Mononuclear cell (primary cell): ENCODE data around the gene MGME1. TPM values are rescaled to one million over a fixed set of nuclear protein-coding genes. Genes with fewer than 3 reads are reported as not detected.
"Not testable (repeated sequence)": the region's sequence is repeated elsewhere in the genome, so short reads cannot be mapped to it uniquely, and the experiment has no call there.

ENCODE experiments used
- H3K27me3 ChIP-seq: 2 replicates; pipeline ENCODE4 v1.6.0; 2011; ENCODE audit warnings: low read length, control low read depth; ENCODE audit not compliant: insufficient read depth
- H3K4me1 ChIP-seq: 2 replicates; pipeline ENCODE4 v1.5.1; 2011; ENCODE audit warnings: mild to moderate bottlenecking, low read length, control low read depth; ENCODE audit not compliant: insufficient read depth
- H3K4me3 ChIP-seq: 2 replicates; pipeline ENCODE4 v1.5.1; 2011; ENCODE audit warnings: mild to moderate bottlenecking, low read length, moderate library complexity
- H3K9me3 ChIP-seq: 2 replicates; pipeline ENCODE4 v1.5.1; 2011; ENCODE audit warnings: low read depth, mild to moderate bottlenecking, control low read depth, low read length
- total RNA-seq: library from RNA; depleted of rRNA; stranded (reverse); fragments of >200 nt; gene quantifications from one replicate; pipeline ENCODE4 v1.2.3, GENCODE V29; 2012

Gene MGME1
- total RNA-seq, 1 donor = 6.3 TPM

DNA sequence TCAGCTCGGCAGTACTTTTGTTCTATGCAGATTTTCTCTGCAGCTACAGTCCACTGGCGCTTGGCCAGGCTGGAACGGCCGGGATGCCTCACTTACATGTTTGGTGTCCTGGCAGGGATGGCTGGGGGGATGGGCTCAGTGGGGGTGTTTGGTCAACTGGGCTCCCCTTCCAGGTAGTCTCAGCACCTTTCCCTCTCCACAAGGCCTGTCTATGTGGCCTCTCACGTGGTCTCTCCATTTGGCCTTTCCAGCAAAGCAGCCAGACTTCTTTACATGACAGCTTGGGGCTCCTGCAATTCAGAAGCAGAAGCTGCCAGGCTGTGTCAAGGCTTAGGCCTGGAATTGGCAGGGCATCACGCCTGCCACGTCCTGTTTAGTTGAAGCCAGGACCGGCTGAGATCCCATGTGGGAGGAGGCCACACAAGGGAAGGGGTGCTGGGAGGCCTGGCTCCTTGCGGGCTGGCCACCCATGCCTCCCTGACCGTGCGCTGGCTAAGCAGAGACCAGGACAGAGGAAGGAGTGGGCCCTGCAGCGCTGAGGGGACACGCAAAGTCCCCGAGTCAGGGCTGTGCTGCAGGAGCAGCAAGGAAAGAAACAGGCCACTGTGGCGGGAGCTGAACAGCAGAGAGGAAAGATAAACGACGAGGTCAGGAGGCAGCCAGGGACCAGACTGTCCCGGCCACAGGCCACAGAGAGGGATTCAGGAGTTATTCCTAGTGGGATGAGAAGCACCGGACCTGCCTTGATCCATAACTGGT is 38.9 kb downstream of the MGME1 start:
- H3K4me3 ChIP-seq = no peak overlapping the region

DNA sequence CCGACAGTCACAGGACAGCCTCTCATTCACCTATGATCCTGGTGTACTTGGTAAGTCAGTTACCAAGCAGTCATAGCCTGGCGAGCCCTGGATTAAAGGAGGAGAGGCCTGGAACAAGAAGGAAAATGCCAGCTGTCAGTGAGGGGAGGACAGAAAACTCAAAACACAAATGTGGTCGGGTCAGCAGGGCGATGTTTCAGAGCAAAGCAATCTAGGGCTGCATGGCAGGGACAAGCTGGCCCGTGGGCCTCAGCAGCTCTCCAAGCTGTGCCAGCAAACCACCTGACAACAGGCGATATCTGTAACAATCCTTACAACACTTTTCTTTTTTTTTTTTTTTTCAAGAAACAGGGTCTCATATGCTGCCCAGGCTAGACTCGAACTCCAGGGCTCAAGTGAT is 40.3 kb downstream of the MGME1 start:
- Histone ChIP-seq H3K9me3 (no peaks in the 10 kb centered on the region), H3K4me1 (peaks cover 19% of the 10 kb centered on the region), H3K27me3 (no peaks in the 10 kb centered on the region), H3K4me3 (no peak overlapping the region)

More for the DNA sequence above, 38.9 kb downstream of the MGME1 start:
- Histone ChIP-seq H3K9me3 (no peaks in the 10 kb centered on the region), H3K27me3 (no peaks in the 10 kb centered on the region), H3K4me1 (peaks cover 23% of the 10 kb centered on the region)

DNA sequence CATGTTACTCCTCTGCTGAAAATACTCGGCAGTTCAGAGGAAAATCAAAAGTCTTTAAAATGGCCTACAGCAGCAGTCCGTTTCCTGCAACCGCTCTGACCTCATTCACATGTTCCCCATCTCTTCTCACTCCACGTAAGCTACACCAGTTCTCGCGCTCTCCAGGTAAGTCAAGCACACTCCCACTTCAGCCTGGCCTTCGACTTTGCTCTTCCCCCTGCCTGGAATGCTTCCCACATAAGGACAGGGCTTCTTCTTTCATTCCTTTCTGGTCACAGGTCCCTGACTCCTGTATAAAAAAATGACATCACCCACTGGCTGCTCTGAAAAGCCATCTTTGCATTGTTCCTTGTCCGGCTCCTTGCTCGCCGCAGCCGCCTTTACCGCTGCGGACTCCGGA is 42.7 kb downstream of the MGME1 start:
- Histone ChIP-seq H3K4me3 (no peak overlapping the region), H3K4me1 (no peaks in the 10 kb centered on the region), H3K9me3 (no peaks in the 10 kb centered on the region), H3K27me3 (no peaks in the 10 kb centered on the region)

DNA sequence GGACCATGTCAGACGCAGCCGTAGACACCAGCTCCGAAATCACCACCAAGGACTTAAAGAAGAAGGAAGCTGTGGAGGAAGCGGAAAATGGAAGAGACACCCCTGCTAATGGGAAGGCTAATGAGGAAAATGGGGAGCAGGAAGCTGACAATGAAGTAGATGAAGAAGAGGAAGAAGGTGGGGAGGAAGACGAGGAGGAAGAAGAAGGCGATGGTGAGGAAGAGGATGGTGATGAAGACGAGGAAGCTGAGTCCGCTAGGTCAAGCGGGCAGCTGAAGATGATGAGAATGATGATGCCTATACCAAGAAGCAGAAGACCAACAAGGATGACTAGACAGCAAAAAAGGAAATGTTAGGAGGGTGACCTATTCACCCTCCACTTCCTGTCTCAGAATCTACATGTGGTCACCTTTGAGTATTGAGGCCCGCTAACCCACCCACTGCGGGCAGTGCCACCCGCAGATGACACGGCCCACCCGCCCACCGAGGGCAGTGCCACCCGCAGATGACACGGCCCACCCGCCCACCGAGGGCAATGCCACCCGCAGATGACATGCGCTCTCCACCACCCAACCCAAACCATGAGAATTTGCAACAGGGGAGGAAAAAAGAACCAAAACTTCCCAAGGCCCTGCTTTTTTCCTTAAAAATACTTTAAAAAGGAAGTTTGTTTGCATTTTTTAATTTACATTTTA is 43.3 kb downstream of the MGME1 start:
- no peaks in the 10 kb centered on the region for H3K9me3 ChIP-seq
- no peaks in the 10 kb centered on the region for H3K27me3 ChIP-seq
- no peaks in the 10 kb centered on the region for H3K4me1 ChIP-seq
- H3K4me3 ChIP-seq = no peak overlapping the region

DNA sequence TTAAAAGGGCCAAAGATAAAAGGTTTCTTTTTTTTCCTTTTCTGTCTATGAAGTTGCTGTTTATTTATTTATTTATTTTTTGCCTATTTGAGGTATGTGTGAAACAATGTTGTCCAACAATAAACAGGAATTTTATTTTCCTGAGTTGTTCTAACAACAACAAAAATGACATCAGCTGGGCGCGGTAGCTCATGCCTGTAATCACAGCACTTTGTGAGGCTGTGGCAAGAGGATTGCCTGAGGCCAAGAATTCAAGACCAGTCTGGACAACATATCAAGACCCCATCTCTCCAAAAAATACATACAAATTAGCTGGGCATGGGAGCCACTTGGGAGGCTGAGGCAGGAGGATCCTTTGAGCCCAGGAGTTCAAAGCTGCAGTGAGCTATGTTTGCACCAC is 44.1 kb downstream of the MGME1 start:
- no peaks in the 10 kb centered on the region for H3K9me3 ChIP-seq
- no peak overlapping the region for H3K4me3 ChIP-seq
- H3K4me1 ChIP-seq = no peaks in the 10 kb centered on the region
- H3K27me3 ChIP-seq = no peaks in the 10 kb centered on the region

DNA sequence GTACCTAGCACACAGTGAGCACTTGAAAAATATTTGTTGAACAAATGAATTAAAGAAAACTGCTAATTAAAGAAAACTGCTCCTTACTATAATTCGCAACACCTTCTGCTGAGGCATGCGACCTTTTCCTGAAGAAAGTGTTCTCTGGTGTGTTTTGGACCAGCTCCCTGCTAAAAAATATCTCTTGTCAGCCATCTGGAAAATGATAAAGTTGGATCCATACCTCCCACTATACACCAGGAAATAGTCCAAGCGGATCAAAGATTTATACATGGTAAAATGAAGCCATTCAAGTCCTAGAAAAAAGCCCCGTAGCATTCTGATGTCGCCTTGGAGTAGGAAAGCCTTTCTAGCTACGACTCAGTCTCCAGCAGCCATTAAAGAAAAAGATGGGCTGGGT is 45.6 kb downstream of the MGME1 start:
- Histone ChIP-seq H3K9me3 (no peaks in the 10 kb centered on the region), H3K4me3 (no peak overlapping the region), H3K4me1 (no peaks in the 10 kb centered on the region), H3K27me3 (no peaks in the 10 kb centered on the region)

DNA sequence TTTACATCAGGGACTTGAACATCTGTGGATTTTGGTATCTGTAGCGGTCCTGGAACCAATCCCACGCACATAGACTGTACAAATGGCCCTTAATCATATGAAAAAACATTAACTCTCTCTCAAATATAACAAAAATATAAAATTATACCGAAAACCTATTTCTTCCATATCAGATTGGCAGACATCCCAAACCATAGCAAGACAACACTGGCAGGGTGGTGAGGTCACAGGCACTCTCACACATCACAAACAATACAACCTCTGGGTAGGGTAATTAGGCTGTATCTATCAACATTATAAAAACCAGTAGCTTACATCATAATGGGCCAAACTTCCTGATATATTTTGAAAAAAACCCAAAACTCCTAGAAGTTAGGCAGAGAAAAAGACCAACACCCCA is 48.0 kb downstream of the MGME1 start:
- Histone ChIP-seq H3K4me1 (no peaks in the 10 kb centered on the region), H3K27me3 (no peaks in the 10 kb centered on the region), H3K4me3 (no peak overlapping the region), H3K9me3 (no peaks in the 10 kb centered on the region)

DNA sequence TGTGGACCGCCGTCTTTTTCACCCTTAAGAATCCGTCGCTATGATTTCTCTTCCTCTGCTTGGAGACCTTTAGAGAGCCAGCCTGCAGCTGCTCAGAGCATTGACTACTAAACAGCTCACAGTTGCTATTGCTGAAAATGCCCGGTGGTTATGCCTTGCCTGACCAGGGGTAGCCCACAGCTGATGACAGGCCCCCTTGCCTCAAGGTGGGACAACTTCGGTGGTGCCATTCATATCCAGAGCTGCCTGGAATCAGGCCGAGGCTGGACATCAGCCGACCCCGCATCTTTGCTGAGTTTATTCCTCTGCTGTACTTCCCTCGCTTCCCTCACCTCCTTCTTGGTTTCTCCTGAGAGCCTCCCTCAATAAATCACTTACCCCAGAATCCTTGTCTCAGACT is 49.3 kb downstream of the MGME1 start:
- Histone ChIP-seq H3K27me3 (no peaks in the 10 kb centered on the region), H3K4me3 (no peak overlapping the region), H3K4me1 (no peaks in the 10 kb centered on the region), H3K9me3 (no peaks in the 10 kb centered on the region)

DNA sequence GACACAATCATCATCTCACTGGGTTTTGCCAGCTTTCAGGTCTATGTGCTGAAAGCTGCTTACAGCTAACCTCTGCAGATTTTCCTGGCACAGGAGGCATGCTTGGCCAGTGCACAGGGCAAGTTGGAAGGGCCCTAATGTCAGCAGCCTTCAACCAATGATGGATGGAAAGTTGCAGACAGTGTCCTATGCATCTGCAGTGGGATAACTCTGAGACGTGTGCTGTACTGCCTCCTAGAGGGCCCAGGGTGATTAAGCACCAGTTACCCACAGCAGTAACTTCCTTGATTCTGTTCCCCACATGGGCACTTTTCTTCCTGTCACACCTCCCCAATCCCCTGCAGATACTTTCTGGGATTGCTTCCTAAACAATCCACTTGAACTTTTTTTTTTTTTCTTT is 50.2 kb downstream of the MGME1 start:
- H3K4me1 ChIP-seq = no peaks in the 10 kb centered on the region
- H3K9me3 ChIP-seq = no peaks in the 10 kb centered on the region
- no peaks in the 10 kb centered on the region for H3K27me3 ChIP-seq
- no peak overlapping the region for H3K4me3 ChIP-seq

DNA sequence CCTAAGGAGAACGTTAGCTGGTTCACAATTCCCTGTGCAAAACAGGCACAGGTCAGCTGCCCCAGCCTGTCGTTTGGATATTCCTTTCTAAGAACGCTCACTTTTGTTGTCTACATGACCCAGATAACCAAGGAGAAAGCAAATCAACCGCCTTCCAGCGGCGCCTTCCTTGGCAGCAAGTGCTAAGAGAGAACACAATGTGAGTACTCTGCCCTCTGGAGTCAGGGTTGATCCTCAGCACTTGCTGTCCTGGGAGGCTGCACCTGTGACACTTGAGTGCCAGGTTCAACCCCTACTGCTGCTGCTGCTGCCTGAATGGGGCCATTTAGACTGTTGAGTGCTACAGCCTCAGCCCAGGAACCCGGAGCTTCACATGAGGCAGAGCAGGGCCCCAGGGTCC is 52.1 kb downstream of the MGME1 start:
- H3K4me1 ChIP-seq = no peaks in the 10 kb centered on the region
- no peaks in the 10 kb centered on the region for H3K9me3 ChIP-seq
- no peaks in the 10 kb centered on the region for H3K27me3 ChIP-seq
- no peak overlapping the region for H3K4me3 ChIP-seq

DNA sequence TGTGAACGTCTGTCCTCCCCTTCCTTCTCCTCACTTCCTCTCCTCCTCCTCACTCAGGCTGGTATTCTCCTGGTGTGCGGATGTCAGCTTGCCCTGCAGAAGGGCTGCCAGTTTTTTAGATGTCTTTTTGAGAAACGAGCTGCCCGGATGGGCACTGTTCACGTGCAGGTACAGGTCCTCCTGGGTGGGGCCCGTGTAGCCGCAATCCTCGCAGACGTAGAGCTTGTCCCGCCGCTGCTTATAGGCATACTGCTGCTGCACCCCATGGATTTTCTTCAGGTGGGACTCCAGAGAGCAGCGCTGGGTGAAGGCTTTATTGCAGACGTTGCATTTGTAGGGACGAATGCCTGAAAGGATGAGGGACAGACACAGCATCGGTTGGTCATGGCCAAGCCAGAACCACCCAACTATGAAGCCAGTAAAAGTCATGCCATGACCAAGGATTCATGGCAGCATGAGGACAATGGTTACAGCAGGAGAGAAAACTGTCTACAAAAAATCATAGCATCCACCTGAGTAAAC is 55.8 kb downstream of the MGME1 start:
- Histone ChIP-seq H3K4me3 (no peak overlapping the region), H3K27me3 (no peaks in the 10 kb centered on the region), H3K9me3 (no peaks in the 10 kb centered on the region), H3K4me1 (no peaks in the 10 kb centered on the region)

DNA sequence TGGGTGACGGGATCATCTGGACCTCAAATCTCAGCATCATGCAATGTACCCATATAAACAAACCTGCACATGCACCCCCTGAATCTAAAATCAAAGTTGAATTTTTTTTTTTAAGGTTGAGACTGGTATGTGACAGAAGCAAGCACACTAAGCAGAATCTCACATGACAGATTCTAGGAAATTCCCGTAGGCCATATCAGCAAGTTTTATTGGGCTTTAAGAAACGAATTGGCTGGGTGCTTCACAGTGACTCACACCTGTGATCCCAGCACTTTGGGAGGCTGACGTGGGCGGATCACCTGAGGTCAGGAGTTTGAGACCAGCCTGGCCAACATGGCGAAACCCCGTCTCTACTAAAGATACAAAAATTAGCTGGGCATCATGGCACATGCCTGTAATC is 58.2 kb downstream of the MGME1 start:
- H3K9me3 ChIP-seq, H3K4me3 ChIP-seq, H3K4me1 ChIP-seq, H3K27me3 ChIP-seq: not testable (repeated sequence)

DNA sequence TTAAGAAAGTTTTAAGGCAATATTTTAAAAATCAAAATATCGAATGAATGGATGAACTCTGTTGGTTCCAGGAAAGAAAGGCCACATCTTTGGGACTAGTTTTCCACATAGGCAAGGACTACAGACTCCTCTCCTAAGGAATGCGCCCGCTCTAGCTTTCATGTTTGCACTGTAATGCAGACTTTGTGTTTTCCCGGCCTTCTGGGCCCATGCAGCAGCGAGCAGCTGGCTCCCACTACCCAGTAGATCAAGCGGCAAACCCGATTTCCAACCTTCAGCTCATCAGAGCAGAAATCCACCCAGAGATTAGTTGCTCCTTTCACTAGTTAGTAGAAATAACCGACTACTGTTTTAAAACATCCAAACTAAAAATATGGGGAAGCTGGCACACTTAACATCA is 61.2 kb downstream of the MGME1 start:
- Histone ChIP-seq H3K27me3 (no peaks in the 10 kb centered on the region), H3K4me3 (no peak overlapping the region), H3K9me3 (no peaks in the 10 kb centered on the region), H3K4me1 (no peaks in the 10 kb centered on the region)

DNA sequence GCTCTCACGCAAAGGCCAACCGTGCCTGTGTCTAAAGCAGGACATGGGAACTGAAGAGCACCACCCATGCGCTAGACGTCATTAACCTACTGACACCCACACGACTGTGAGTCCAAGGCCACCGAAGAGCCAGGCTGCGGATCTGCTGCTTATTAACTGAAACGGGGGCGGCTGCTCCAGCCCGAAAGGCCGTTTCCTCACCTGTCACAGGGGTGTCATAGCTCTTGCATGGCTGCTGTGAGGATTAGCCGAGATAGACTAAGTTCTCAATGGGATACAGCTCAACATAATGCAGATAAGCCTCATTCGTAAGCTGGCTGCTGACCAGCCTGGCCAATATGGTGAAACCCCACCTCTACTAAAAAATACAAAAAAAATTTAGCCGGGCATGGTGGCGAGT is 62.2 kb downstream of the MGME1 start:
- no peaks in the 10 kb centered on the region for H3K9me3 ChIP-seq
- H3K27me3 ChIP-seq = no peaks in the 10 kb centered on the region
- H3K4me3 ChIP-seq = no peak overlapping the region
- H3K4me1 ChIP-seq = no peaks in the 10 kb centered on the region

DNA sequence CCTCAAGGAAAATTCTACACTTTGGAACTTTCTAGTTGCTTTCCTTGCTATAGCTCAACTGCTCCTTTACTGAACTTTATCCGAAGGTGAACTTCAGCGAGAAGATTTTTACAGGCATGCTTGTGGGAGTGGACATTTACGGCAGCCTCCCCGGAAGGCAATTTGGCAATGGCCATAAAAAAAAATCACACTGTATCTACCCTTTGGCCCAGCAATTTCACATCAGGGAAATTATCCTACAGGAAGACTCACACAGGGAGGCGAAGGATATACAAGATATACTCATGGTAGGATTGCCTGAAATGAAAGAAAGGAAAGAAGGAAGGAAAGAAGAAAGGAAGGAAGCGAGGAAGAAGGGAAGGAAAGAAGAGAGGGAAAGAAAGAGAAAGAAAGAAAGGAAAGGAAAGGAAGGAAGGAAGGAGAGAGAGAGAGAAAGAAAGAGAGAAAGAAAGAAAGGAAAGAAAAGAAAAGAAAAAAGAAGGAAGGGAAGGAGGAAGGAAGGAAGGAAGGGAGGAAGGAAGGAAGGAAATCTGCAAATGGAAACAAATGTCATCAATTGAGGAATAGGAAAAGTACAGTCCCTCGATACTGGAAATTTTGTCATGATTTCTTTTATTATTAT is 63.2 kb downstream of the MGME1 start:
- H3K4me3 ChIP-seq = no peak overlapping the region
- no peaks in the 10 kb centered on the region for H3K4me1 ChIP-seq
- H3K9me3 ChIP-seq = no peaks in the 10 kb centered on the region
- no peaks in the 10 kb centered on the region for H3K27me3 ChIP-seq
